HG03460 (cell line): ENCODE data around the gene CXCL9.
A peak's percentile ranks its signal among the peaks of the same experiment; 100 is the strongest.
"Not testable (repeated sequence)": the region's sequence is repeated elsewhere in the genome, so short reads cannot be mapped to it uniquely, and the experiment has no call there.

ENCODE experiments used
- ATAC-seq: cut with Tn5 transposase; IDR thresholded peaks from one replicate; pipeline ENCODE4 v1.9.1; 2021; ENCODE audit not compliant: unreplicated experiment

CXCL9 gene

DNA sequence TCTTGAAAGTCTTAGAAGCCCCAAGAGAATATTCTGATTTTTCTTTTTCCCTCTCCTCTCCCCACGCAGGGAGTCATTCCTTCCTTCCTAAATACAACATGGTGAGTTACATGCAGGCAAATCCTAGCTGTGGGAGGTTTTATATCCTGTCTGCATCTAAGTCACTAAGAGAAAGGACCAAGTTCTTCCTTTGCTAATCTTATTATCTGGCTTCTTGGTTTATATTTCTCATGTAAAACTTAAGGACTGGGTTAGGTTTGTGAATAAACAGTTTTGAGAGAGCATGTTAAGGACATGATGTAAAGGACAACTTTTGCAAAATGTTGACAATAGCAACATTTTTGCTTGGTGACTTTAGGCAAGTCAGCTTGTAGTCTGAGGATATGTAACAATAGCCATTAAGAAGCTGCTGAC is 5.1 kb upstream of the CXCL9 start:
- ATAC-seq = no peak

DNA sequence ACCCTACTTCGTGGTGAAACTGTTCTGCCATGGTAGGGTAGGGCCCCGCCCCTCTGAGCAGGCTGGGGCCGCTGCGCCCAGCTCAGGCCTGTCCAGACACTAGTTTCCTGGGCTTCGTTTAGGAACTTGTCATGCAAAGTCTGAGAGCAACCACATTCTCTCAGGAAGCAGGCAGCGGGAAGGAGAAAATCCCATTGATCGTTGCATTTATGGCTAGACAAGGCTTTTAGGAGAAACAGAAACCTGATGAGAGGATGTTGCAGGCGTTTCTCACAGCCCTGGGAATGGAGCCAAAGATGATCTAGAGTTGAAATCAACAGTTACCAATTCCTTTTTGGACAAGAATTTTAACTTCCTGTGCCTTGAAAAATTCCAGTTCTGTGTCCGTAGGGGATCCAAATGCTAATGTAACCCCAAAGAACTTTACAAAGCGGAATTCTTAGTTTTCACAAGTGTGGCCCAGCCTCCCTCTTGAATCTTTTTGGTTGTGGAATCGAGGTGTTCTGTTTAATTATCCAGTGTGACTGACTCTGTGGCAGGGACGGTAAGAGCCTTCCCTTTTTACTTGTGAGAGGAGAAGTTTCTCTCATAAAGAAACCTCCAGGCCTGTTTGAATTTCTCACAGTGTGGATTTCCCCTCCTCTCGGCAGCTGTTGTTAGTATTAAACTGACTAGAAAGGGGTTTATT is 4.5 kb upstream of the CXCL9 start:
- peak; percentile 84 for ATAC-seq

DNA sequence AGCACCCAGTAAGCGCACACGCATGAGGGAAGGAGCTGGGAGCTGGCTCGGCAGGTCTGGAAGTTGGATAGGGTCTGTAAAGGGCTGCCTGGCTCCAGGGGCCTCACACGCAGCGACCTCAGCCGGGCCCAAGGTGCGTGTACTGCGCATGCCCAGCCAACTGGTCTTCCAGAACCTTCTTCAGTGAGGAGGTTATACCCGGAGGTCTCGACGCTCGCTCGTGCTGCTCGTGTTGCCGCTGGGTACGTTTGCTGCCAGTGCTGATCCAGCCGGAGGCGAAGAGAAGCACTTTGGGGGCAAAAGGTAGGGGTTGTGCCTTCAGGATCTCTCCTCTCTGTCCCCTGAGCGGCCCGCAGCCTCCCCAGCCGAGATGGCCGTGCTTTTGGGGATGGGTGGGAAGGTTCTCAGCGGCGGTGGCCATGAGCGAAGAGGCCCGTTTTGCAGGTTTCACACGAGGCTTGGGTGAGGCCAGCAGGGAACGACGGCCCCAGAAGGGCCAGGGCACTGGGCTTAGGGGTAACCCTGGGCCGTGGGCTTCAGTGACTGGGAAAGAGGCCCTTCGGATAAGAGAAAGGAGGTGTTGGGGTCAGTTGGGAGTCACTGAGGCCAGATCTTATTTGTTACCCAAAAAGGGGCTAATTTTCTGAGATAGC is 3.8 kb upstream of the CXCL9 start:
- no peak for ATAC-seq

DNA sequence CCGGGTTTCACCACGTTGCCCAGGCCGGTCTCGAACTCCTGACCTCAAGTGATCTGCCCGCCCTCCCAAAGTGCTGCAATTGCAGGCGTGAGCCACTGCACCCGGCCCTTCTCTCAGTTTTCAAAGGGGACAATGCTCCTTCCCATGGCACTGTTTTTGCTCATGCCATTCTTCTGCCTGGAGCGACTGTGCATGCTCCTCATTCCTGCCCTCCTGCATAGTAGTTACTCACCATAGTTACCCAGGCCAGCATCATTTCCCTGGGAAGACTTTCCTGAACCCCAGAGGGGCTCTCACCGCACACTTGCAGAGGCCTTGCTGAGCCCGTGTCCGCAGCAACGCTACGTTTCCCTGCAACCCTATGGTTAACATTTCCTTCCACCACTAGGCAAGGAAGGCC is 3.3 kb upstream of the CXCL9 start:
- no peak for ATAC-seq

DNA sequence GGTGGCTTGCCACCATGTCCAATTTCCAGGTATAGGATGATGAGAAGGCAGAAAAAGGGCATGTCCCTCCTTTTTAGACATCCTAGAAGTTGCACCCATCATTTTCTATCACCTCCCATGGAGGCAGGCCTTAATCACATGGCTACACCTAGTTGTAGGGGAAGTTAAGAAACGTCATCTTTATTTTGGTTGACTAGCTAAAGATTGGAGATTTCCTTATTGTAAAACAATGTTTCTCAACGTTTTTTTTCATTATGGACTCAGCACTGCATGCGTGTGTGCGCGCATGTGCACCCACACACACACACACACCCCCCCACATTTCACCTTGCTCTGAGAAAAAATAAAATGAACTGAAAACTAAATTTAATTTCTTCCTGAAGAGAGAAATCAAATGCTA is 2.0 kb upstream of the CXCL9 start:
- ATAC-seq = no peak

DNA sequence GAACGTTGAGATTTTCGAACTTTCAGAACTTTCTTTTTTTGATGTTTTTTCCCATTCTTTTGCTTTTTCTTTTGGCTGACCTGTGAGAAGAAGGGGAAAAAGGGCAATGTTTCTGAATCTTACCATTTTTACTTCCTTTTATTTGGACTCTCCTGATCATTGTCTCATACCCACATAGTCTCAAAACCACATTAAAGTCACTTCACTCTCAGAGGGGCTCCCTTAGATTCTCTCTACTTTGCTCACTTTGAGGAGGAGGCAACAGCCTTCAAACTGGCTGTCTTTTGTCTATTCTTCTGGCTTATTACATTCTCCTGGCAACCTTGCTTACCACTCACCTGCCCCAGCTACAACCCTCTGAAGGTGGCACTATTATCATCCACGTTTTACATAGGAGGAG is 3.7 kb downstream of the CXCL9 start:
- no peak for ATAC-seq

DNA sequence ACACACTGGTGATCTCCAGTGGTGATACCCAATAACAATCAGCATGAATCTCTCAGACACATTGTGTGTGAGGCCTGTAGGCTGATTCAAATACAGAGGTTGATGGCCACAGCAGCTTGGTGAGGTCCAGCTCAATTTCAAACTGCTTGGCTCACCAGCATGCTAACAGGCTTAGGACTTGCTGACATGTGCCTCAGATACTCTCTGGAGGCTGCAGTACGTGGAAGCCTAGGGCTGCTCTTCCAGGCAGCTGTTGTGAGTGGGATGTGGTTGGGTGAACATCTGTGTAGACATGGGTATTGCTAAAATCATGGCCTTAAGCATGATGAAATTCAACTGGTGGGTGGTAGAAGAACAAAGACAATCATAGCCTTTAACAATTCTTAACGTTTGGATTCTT is 4.3 kb downstream of the CXCL9 start:
- no peak for ATAC-seq

DNA sequence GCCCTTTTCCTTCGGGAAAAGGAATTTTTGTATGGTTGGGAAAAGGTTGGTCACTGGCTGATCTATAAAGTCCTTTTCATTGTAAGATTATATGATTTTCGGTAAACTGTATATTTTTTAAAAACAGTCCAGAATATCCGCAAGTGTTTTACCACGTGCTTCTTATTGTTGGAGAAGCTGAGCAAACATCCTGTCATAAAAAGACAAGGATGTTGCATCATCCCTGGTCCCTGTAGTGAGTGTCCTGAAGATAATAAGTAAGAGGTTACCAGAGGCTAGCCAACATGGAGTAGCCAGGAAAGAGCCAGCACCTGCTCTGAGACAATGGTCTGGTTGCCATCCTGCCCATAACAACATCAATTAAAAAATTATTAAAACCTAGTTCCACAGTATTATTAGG is 5.1 kb downstream of the CXCL9 start:
- no peak for ATAC-seq

DNA sequence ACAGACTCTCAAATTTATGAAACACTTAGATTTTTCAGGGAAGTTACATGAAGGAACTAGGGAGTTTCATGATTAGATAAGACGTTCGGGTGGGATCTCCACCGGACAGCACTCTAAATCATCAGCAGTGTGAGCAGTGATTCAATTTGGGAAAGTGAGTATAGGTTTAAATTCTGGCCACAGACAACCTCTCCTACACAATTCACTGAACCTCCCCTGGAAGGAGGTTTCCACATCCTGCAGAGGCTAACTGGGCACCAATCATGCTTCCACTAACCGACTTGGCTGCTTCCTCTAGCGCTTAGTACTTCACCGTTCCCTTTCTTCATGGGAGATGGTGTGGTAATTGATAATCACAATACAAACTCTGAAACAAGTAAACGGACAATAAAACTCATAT is 5.6 kb downstream of the CXCL9 start:
- no peak for ATAC-seq

DNA sequence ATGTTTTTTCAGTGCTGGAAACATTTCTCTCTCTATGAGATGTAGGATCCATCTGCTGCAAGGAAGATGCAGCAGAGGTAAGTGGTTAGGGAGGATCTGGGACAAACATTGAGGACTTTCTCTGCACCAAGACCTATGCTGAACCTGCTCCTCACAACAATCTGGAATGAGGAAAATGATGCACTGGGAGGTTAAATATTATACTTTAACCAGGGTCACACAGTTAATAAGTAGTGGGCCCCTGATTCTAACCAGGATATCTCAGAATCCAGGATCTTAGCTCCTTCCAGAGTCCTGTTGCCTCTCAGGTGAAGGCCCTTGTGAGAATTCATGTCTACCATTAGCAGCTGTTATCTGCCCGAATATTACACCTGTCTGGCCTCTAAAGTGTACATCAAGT is 7.0 kb downstream of the CXCL9 start:
- ATAC-seq = no peak

DNA sequence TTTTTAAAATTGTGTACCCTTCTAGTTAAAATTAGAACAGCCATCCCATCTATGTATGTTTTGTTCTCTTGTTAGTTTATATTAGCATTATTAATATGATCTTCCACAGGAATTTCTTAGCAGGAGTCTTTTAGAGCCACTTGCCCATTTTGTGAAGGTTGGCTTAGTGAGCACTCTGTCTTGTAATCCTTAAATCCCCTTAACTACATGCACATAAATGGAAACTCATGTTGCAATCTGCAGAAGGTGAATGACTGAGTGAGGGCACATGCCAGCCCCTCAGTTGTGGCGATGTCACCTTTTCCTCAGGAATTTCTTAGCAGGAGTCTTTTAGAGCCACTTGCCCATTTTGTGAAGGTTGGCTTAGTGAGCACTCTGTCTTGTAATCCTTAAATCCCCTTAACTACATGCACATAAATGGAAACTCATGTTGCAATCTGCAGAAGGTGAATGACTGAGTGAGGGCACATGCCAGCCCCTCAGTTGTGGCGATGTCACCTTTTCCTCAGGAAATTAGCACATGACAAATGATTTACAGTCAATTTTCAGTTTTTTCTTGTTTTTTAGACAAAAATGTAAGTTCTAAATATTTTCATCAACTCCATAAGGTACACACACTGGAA is 8.7 kb downstream of the CXCL9 start:
- ATAC-seq = not testable (repeated sequence)

DNA sequence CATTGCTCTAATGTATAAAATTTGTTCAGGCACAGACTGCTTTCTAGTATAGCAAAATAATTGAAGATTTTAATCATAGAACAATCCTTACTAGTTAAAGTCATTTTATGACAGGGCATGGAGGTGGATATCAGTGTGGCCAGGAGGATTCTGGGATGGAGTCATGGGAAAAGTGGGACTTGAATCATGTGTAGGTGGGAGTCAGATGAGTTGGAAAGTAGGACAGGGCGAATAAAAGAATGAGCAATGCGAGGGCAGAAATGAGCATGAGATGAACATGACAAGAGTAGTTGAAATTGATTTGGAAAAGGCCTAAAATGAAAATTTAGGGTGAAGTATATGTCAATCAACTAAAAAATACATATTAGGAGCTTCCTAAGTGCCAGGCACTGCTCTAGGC is 9.4 kb downstream of the CXCL9 start:
- ATAC-seq = no peak

DNA sequence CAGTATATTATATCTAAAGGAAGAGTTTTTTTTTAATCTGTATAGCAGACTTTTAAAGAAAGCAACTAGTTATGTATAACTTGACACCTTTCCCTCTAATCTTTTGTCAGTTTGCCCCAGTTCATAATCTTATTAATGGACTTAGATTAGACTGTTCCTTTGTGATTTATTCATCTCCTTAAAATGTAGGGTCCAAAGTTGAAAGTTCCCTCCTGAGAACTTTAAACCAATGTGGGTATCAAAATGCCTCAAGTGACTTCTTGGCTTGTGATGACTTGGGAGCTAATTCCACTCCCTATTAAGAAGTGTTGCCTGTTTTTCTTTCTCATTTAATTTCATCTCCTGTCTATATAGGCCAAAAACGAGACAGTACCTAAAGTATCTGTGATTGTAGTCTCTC is 10.2 kb downstream of the CXCL9 start:
- ATAC-seq = no peak

DNA sequence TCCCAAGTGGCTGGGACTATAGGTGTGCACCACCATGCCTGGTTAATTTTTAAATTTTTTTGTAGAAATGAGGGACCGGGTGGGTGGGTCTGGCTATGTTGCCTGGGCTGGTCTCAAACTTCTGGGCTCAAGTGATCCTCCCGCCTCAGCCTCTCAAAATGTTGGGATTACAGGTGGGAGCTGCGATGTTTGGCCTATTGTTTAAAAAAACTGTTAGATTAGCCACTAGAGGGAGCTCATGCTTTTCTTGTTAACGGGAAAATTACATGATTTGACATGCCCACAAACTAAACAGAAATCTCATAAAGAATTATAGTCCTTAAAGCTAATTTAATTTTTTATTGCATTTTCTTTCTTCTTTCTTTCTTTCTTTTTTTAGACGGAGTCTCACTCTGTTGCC is 11.6 kb downstream of the CXCL9 start:
- no peak for ATAC-seq

DNA sequence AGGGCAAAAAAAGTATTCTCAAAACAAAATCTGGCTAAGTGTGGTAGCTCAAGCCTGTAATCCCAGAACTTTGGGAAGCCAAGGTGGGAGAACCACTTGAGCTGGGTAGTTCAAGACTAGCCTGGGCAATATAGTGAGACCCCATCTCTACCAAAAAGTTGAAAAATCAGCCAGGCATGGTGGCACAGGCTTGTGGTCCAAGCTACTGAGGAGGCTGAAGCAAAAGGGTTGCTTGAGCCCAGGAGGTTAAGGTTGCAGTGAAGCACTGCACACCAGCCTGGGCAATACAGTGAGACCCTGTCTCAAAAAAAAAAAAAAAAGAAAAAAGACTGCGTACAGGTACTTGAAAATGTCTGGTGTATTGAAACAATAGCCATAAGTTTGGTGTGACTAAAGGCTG is 14.8 kb downstream of the CXCL9 start:
- ATAC-seq = no peak

DNA sequence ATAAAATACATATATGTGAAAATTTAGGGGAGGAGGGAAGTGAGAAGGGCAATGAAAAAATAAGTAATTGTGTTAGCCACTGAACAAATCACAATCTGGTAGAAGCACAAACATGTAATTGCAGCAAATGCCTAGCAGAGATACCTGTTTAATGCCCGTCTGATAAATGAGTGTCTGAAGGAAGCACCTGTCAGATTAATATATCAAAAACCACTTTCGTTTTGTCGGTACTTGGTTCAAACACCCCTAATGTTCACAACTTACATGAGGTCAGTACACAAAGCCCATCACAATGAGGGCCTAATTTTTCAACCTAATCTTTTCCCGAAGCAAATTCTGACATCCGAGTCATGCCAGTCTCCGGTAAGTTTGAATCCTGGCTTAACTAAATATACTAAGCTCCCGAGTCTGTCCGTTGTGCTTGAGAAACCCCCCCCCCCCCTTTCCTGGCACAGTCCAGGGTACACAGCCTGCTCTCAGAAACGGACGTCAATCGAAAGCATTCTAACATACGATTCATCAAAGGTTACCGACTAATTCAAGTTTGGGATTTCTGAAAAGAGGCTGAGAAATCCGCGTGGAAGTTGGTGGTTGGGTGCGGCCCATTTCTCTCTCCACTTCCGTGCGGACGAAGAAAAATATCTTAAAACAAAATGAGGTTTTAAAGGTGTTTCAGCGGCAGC is 17.3 kb downstream of the CXCL9 start:
- ATAC-seq = no peak

DNA sequence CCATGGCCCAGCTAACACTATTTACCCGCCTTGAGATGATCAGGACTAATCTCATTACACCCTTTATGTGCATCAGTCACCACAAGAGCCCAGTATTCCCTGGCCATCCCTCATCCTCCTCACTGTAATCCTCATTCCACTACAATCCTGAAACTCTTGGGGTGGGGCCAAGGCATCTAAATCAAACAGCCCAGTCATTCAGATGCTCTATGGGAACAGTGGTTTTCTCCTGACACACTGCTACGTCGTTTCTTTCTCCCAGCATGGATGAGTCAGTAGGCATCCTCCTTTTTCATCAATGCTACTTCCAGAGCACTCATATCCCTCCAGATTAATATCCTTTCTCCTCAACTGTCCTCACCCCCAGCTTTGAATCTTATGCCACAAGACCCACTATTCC is 22.2 kb downstream of the CXCL9 start:
- no peak for ATAC-seq

DNA sequence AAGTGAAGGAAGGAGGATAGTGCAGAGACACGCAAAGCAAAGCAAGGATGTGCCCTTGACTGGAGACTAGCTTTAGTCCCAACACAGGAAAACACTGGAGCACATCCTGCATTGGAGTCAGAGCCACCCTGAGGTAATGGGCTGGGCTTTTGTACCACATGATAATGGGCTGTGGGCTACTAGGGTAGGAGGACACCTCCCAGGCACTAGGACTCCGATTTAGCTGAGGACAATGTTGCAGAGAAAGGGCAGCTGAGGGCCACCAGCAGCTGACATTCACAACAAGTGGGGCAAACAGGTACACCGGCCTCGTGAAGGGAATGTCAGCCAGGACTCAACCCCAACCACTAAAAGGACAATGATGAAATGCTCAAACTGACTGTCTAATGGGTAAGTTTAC is 26.7 kb downstream of the CXCL9 start:
- ATAC-seq = no peak

DNA sequence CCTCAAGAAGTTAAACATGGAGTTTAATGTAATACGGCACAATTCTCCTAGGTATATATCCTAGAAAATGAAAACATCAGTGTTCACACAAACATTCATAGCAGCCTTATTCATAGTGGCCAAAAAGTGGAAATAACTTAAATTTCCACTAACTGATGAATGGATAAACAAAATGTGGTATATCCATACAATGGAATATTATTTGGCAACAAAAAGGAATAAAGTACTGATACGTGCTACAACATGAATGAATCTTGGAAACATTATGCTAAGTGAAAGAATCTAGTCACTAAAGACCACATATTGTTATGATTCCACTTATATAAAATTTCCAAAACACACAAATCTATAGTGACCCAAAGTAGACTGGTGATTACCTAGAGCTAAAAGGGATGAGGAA is 31.1 kb downstream of the CXCL9 start:
- ATAC-seq = no peak

DNA sequence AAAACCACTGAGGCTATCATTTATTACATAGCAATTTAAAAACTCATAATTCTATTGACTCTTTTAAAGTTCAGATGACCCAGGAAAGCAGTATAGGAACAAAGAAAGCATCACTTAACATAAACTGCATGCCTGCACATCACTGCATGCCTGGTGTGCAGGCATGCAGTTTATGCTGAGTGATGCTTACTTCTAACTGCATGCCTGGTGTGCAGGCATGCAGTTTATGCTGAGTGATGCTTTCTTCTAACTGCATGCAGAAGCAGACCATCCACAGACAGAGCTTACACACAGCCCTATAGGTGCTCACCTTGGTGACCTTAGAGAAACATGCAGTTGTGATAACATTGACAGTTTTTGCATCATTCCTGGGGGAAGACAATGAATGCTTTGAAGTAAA is 33.5 kb downstream of the CXCL9 start:
- ATAC-seq = no peak

DNA sequence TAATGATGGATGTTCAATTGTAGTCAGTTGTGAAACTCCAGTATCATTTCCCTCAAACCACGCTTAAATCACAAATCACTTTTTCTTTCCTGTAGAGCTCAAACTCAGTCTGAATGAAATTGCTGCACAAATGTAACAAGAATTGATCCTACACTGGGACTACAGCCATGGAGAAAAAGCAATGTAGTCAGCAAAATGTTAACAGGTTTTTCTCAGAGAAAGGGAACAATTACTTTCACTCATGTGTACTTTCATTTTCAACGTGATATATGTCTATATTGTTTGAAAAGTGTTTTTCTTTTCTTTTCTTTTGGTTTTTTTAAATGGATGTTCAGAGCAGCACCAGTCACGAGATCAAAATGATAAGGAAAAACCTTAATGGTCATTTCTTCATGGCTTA is 39.2 kb downstream of the CXCL9 start:
- ATAC-seq = no peak

DNA sequence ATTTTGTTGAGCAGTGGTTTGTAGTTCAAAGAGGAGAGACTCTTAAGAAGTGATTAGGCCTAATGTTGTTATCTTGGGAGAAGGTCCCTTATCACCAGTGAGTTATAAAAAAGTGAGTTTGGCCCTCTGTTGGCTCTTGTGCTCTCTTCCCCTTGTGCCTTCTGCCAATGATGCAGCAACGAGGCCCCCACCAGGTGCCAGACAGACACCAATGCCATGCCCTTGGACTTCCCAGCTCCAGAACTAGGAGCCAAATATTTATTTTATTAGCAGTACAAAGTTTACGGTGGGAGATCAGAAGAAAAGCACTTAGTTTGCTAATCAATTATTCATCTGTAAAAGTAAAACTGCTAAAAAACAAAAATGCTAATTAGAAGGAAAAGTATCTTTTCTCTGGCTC is 43.8 kb downstream of the CXCL9 start:
- ATAC-seq = no peak
